GM21367 (cell line): Measurements from ENCODE around the gene IKBKG.
"Not testable (repeated sequence)": the region's sequence is repeated elsewhere in the genome, so short reads cannot be mapped to it uniquely, and the experiment has no call there.

ENCODE experiments used
- ATAC-seq: cut with Tn5 transposase; IDR thresholded peaks from one replicate; pipeline ENCODE4 v1.9.1; 2021; ENCODE audit not compliant: unreplicated experiment

IKBKG gene

GRCh38 chrX:154552112-154552806 lies 4.8 kb downstream of the IKBKG start:
- ATAC-seq: not testable (repeated sequence)

- not testable (repeated sequence) for ATAC-seq
Observed at GRCh38 chrX:154558060-154558690, 10.8 kb downstream of the IKBKG start.

GRCh38 chrX:154558896-154559295 lies 11.5 kb downstream of the IKBKG start:
- ATAC-seq: not testable (repeated sequence)

- ATAC-seq: not testable (repeated sequence)
Observed at GRCh38 chrX:154560326-154560725, 12.9 kb downstream of the IKBKG start.

- not testable (repeated sequence) for ATAC-seq
Observed at GRCh38 chrX:154562295-154562694, 14.9 kb downstream of the IKBKG start.

- not testable (repeated sequence) for ATAC-seq
Observed at GRCh38 chrX:154570361-154570760, 22.9 kb downstream of the IKBKG start.

GRCh38 chrX:154573061-154573460 lies 25.6 kb downstream of the IKBKG start:
- not testable (repeated sequence) for ATAC-seq

- ATAC-seq: not testable (repeated sequence)
Observed at GRCh38 chrX:154575076-154575475, 27.7 kb downstream of the IKBKG start.

GRCh38 chrX:154582994-154583393 lies 35.6 kb downstream of the IKBKG start:
- ATAC-seq: not testable (repeated sequence)

- ATAC-seq: not testable (repeated sequence)
Observed at GRCh38 chrX:154584585-154585183, 37.3 kb downstream of the IKBKG start, which contains the start of gene CTAG1A. Gene CTAG1A, plus strand, starts transcription at chrX:154585133. Its CDS starts 74 bp downstream, at chrX:154585207.

GRCh38 chrX:154590415-154590814 lies 43.0 kb downstream of the IKBKG start:
- not testable (repeated sequence) for ATAC-seq

- ATAC-seq: no peak
Observed at GRCh38 chrX:154592505-154592904, 45.1 kb downstream of the IKBKG start.

- ATAC-seq: no peak
Observed at GRCh38 chrX:154593201-154593600, 45.8 kb downstream of the IKBKG start.

GRCh38 chrX:154594491-154594890 lies 47.1 kb downstream of the IKBKG start:
- no peak for ATAC-seq

GRCh38 chrX:154595559-154596249 lies 48.3 kb downstream of the IKBKG start:
- ATAC-seq: no peak

- no peak for ATAC-seq
Observed at GRCh38 chrX:154596290-154596929, 49.0 kb downstream of the IKBKG start.

- no peak for ATAC-seq
Observed at GRCh38 chrX:154597221-154597620, 49.8 kb downstream of the IKBKG start.

- ATAC-seq: no peak
Observed at GRCh38 chrX:154598656-154599055, 51.2 kb downstream of the IKBKG start.

GRCh38 chrX:154599531-154599930 lies 52.1 kb downstream of the IKBKG start:
- ATAC-seq: no peak

GRCh38 chrX:154600759-154601374 lies 53.4 kb downstream of the IKBKG start:
- no peak for ATAC-seq
